Neural cell (in vitro differentiated cells): ENCODE data around the gene PTHLH.

Experiments used
- EP300 ChIP-seq: fragments of 450-650 bp; conservative IDR thresholded peaks from 2 replicates; pipeline ENCODE4 v1.6.1; 2014; ENCODE audit warnings: antibody characterized with exemption, mild to moderate bottlenecking, moderate library complexity; ENCODE audit not compliant: poor library complexity, severe bottlenecking
- EZH2 ChIP-seq: fragments of 200-600, 300-800 bp; shearing (Covaris generic), sonication (generic); IDR thresholded peaks from 2 replicates; pipeline ENCODE4 v1.6.1; 2014; ENCODE audit warnings: antibody characterized with exemption, low read length, borderline replicate concordance, mild to moderate bottlenecking; ENCODE audit not compliant: insufficient read depth, poor library complexity, severe bottlenecking
- MXI1 ChIP-seq: fragments of 450-650 bp; conservative IDR thresholded peaks from 2 replicates; pipeline ENCODE4 v1.6.1; 2014; ENCODE audit warnings: antibody characterized with exemption, mild to moderate bottlenecking; ENCODE audit not compliant: poor library complexity, severe bottlenecking
- POLR2AphosphoS5 ChIP-seq: IDR thresholded peaks from 2 replicates; pipeline ENCODE4 v1.6.1; 2012
- RAD21 ChIP-seq: fragments of 450-650 bp; conservative IDR thresholded peaks from 2 replicates; pipeline ENCODE4 v1.6.1; 2014; ENCODE audit warnings: antibody characterized with exemption, mild to moderate bottlenecking, moderate library complexity
- REST ChIP-seq: IDR thresholded peaks from 2 replicates; pipeline ENCODE4 v1.6.1; 2012; ENCODE audit warnings: borderline replicate concordance
- TAF1 ChIP-seq: IDR thresholded peaks from 2 replicates; pipeline ENCODE4 v1.6.1; 2012; ENCODE audit warnings: low read depth
- TF ChIP-seq, protein P1 (sequence below): fragments of 450-650 bp; IDR thresholded peaks from 2 replicates; pipeline ENCODE4 v1.5.1; 2014; ENCODE audit warnings: antibody characterized with exemption, mild to moderate bottlenecking, moderate library complexity; ENCODE audit not compliant: poor library complexity, severe bottlenecking

- TF ChIP-seq EP300 = no peak
- TF ChIP-seq, protein P1, sequence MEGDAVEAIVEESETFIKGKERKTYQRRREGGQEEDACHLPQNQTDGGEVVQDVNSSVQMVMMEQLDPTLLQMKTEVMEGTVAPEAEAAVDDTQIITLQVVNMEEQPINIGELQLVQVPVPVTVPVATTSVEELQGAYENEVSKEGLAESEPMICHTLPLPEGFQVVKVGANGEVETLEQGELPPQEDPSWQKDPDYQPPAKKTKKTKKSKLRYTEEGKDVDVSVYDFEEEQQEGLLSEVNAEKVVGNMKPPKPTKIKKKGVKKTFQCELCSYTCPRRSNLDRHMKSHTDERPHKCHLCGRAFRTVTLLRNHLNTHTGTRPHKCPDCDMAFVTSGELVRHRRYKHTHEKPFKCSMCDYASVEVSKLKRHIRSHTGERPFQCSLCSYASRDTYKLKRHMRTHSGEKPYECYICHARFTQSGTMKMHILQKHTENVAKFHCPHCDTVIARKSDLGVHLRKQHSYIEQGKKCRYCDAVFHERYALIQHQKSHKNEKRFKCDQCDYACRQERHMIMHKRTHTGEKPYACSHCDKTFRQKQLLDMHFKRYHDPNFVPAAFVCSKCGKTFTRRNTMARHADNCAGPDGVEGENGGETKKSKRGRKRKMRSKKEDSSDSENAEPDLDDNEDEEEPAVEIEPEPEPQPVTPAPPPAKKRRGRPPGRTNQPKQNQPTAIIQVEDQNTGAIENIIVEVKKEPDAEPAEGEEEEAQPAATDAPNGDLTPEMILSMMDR = no peak
- TF ChIP-seq EZH2 = no peak
- no peak for TF ChIP-seq POLR2AphosphoS5
- TF ChIP-seq TAF1 = no peak
- TF ChIP-seq REST = no peak
- TF ChIP-seq RAD21 = no peak
- TF ChIP-seq MXI1 = no peak
Measured at GRCh38 chr12:27979145-27979544, 6.6 kb upstream of the PTHLH start.
